ENCODE data around the gene TSPAN5.

The TSPAN5 gene

GRCh38 chr4:98646422-98646821, 12.0 kb downstream of the TSPAN5 start:
- DNase-seq (ENCODE audit: extremely low read depth in 1 of 2, low read depth in 1 of 2): no peak

DNA sequence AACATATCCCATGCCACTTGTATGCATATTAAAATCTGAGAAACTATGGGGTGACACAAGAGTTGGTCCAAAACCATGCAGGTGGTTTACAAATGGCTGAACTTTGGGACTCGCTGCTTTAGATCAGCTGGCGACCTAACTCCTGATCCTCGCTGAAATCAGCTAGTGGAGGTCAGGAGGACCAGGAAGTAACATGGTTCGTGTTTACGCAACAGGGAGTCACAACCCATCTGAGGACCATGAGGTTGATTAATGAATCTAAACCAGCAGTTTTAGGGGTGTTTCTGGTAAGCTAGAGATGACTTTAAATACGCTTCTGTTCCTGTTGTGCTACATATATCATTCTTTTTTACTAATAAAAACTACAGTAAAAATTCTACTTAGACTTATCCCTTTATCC, 12.9 kb downstream of the TSPAN5 start:
- no peak for DNase-seq (ENCODE audit: extremely low read depth in 1 of 2, low read depth in 1 of 2)

GRCh38 chr4:98643755-98644154, 14.7 kb downstream of the TSPAN5 start:
- no peak for DNase-seq (ENCODE audit: extremely low read depth in 1 of 2, low read depth in 1 of 2)

DNA sequence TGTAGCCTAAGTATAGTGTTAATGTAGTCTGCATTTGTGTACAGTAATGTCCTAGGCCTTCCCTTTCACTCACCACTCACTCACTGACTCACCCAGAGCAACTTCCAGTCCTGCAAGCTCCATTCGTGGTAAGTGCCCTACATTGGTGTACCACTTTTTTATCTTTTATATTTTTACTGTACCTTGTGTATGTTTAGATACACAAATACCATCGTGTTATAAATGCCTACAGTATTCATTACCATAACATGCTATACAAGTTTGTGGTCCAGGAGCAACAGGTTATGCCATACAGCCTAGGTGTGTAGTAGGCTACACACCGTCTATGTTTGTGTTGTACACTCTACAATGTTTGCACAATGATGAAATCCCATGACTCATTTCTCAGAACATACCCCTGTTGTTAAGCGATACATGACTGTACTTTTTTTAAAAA, 15.4 kb downstream of the TSPAN5 start:
- no peak for DNase-seq (ENCODE audit: extremely low read depth in 1 of 2, low read depth in 1 of 2)

DNA sequence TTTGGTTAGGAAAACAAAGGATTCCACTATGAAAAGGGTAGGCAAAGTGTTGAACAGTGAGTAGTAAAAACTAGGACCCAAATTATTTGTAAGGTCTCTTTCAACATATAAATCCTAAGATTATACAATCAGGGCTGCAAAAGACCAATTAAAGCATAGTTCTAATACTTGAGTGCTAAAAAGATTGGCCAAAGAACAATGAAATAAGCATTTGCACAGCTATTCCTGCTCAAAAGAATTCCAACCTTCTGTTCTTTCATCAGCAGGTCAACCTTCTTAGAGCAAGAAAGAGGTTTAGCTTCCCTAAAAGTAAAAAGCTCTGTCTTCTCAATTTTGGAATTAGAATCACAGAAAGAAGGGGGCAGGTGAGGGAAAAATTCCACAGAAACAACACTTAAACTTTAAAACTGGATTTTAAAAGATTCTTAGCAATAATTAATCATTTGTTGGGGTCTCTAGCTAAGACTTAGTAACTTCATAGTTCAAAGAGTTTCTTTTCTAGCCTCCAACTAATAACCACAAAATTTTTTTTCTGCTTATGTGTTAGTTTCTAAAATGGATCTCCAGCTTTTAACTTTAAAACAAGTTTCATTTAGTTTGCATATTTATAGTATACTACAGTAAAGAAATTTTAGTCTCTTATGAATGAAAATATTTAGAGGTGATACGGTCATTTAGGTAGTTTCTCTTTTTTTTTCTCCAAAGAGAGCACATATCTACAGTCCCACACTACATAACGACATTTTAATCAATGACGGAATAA, 16.3 kb downstream of the TSPAN5 start:
- DNase-seq (ENCODE audit: extremely low read depth in 1 of 2, low read depth in 1 of 2): no peak

DNA sequence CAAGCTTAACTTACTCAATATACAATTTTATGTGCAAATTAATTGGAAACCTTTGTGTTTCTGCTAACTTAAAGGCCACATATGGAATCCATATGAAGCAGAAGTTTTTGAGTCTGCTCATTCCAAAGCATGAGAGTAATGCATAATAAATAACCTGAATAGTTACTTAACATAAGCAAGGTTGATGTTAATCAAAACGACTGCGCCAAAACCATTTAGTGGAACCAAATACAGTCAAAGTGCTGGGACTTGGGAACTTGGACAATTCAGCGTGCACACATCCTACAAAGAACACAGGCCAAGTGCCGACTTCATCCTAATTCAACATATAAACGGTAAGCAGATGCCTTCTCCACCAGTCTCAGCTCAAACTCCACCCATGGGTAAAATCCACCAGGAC, 17.0 kb downstream of the TSPAN5 start:
- DNase-seq (ENCODE audit: extremely low read depth in 1 of 2, low read depth in 1 of 2): no peak

- DNase-seq (ENCODE audit: extremely low read depth in 1 of 2, low read depth in 1 of 2): no peak
These were observed 18.9 kb downstream of the TSPAN5 start for GRCh38 chr4:98639523-98639922.

DNA sequence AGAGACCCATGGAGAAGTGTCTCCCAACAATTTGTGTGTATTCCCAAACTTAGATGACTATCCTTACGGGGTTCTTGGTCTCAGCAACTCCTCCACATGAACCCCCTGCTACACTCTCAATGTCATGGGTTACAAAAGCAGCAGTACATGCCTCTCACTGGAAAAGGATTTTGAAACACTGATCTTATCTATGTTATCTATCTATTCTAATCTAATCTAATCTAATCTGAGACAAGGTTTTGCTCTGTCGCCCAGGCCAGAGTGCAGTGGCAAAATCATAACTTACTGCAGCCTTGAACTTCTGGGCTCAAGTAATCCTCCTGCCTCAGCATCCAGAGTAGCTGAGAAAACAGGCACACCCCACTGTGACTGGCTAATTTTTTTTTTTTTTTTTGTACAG, 19.3 kb downstream of the TSPAN5 start:
- no peak for DNase-seq (ENCODE audit: extremely low read depth in 1 of 2, low read depth in 1 of 2)

- no peak for DNase-seq (ENCODE audit: extremely low read depth in 1 of 2, low read depth in 1 of 2)
These were observed 19.8 kb downstream of the TSPAN5 start for GRCh38 chr4:98638661-98639060.

DNA sequence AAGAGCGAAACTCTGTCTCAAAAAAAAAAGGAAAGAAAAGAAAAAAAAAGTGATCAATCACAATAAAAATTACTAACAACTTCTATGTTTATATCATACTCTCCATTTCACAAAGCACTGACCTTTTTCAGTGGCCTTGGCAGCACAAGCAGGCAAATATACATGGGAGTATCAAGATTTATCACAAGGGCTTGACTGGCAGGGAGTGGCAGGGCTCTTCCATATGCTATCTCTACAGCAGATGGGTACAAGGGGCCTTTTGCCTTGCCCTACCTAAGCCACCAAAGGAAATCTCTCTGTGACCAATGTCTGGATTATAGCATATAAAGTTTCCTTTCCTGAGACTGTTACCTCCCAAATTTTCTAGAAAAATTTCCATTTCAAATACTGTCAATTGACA, 24.4 kb downstream of the TSPAN5 start:
- DNase-seq (ENCODE audit: extremely low read depth in 1 of 2, low read depth in 1 of 2): no peak

- no peak for DNase-seq (ENCODE audit: extremely low read depth in 1 of 2, low read depth in 1 of 2)
These were observed 25.3 kb downstream of the TSPAN5 start for GRCh38 chr4:98633159-98633558.

DNA sequence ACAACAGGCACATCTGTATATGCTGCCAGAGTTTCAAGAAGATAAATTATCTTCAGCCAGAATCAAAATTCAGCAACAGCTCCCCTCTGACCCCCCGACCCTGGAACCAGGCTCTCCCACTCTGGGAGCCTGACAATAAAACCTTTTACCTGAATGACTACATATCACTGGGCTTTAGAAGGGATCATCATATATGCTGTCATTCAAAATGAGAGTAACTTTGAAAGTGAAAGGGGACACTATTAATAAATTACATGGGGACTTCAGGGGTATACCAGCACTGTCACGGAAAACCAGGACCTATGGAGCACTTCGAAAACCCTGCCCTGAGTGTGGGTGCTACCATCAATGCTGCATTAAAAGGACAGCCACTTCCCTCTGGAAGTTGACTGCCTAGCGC, 26.2 kb downstream of the TSPAN5 start:
- no peak for DNase-seq (ENCODE audit: extremely low read depth in 1 of 2, low read depth in 1 of 2)

DNA sequence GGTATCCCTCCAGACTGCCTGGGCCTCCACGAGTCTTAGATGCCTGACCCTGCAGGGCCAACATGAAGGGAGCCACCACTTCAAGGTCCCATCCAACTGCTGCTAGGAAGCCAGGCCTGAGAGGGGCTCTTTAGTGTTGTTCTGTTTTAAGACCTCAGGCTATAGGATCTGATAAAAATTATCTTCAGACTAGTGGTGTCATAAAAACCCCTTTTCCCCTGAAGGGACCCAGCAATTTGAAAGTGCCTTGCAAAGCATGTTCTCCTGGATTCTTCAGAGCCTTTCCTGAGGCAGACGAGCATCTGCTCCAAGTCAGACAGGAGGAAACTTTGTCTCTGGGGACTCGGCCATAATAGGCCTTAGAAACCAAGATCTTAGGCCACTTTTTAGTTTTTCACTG, 26.9 kb downstream of the TSPAN5 start:
- DNase-seq (ENCODE audit: extremely low read depth in 1 of 2, low read depth in 1 of 2): no peak

DNA sequence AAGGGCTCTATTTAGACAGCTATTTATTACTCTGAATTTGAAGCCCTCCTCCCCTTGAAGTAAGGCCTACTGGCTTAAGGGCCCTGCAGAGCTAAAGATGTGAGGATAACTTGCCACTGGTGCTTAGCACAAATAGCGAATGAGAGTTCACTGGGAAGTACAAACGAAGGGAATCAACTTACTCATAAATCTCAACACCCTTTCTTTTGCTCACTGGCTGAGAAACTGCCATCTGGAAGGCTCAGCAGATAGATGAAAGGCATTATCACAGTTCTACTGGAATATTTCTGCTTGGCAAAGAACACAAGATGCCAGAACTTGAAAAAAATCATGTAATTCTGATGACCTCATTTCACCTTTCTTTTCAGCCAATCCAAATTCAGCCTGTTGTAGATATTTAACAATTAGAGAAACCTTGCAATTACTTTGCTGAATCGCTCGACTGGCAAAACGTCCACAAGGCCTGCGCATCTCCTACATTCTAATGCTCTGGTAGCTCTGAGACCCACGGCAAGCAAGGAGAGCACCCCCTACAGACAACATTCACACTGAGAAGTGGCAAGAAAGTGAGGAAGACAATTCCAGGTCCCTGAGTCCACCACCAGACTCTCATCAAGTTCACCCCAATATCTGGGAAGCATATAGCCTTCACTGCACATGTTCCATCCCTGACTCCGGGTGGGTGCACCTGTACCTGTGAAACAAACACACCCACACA, 27.5 kb downstream of the TSPAN5 start:
- DNase-seq (ENCODE audit: extremely low read depth in 1 of 2, low read depth in 1 of 2): no peak

DNA sequence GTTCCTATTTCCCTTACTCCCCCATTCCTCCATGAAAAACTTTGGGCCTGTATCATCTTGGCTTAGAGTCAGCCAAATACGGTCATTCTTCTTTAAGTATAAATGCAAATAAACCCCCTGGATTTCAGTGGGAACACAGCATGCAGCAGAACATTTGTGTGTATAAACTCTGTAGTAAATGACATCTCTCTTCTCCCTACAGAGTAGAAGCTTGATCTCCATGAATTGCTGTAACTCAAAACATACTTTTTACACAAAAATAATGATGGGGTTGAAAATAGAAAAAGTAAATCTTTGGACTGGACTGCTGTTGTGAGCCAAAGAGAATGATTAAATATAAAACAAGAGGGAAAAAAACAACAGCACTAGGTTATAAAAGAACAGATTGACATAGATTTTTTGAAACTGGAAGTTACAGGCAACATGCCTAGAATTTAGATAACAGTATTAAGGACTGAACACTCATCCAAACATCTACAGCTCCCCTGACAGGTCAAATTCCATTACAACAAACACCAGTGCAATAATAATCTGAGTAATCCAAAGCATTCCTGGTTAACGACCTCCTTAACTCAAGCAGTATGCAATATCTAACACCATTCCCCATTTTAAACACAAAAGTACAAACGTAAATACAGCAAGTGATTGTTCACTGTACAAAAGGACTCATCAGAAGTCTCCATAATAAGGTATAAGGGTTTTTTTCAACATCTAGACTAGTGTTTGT, 30.7 kb downstream of the TSPAN5 start:
- DNase-seq (ENCODE audit: extremely low read depth in 1 of 2, low read depth in 1 of 2): no peak

DNA sequence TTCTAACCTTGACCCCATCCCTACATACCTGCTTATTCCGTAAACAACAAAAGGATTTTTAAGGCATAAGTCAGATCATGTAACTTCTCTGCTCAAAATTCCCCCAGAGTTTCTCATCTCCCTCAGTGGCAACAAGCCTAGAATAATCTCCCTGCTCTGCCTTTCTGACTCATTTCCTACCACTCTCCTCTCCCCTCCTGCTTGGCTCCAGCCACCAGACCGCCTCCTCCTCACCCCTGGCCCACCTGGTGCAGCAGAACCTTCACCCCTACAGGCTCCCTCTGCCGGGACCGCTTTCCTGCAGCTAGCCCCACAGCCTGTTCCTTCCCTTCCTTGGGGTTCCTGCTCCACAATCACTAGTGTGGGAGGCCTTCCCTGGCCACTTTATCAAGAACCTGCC, 32.1 kb downstream of the TSPAN5 start:
- DNase-seq (ENCODE audit: extremely low read depth in 1 of 2, low read depth in 1 of 2): no peak

GRCh38 chr4:98625920-98626319, 32.5 kb downstream of the TSPAN5 start:
- DNase-seq (ENCODE audit: extremely low read depth in 1 of 2, low read depth in 1 of 2): no peak

DNA sequence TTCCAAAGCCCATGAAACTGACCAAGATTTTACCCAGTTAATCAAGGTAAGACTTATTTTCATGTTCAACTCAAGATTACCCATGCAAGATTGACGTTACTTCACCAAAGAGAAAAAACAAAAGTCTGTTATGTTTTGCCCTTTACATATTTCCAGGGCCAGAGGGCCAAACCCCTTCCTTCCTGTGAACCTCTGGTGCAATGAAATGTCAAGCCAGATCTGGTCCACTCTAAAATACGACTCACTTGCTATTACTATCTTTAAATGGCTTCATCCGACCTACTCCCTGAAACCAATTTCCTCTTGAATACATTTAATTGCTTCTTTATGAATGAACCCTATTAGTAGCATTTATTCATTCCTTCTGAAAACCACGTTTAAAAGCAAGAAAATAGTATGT, 33.0 kb downstream of the TSPAN5 start:
- no peak for DNase-seq (ENCODE audit: extremely low read depth in 1 of 2, low read depth in 1 of 2)

DNA sequence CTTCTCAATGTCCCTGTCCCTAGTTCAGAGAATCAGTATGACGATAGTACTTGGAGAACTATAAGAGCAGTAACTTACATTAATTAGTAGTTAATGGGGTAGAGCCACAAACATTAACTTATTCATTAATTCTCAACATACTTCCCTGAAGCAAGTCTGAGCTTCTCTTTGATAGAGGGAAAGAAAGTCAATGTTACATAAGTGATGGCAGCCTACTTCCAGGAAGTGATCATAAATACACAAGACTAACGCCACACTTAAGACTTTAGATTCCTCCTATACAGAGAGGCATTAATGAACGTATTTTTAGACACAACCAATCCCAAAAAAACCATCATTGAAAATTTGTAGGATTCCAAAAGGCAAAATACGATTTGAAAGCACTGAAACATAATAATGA, 33.8 kb downstream of the TSPAN5 start:
- DNase-seq (ENCODE audit: extremely low read depth in 1 of 2, low read depth in 1 of 2): no peak

- DNase-seq (ENCODE audit: extremely low read depth in 1 of 2, low read depth in 1 of 2): no peak
These were observed 34.3 kb downstream of the TSPAN5 start for GRCh38 chr4:98624144-98624543.

DNA sequence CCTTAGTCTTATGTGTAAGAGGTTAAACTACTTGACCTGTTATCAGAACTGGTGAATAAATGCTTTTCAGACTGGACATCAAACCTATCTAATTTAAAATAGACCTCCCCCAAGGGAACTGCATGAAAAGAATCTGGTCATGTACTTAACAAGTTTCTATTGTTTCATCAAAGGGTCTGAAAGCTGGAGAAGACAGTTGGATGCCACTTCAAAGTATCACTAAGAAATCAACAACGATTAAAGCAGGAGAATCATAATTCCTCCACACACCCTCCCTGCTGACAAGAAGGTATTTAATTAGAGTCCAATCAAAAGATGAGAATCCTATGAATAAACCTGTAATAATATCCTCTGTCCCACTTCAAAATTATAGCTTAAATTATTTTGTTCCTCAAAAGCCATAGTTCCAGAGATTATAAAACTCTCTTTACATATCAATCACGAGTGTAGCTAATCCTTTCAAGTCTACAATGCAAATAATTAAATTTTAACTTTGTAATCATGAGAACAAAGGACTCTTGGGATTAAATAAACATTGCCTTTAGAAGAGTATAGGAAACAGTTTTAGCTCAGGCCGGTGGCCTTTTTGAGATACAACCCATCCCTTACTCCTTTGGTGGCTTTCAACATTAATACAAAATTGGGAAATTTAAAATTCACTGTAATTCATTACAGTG, 35.1 kb downstream of the TSPAN5 start:
- DNase-seq (ENCODE audit: extremely low read depth in 1 of 2, low read depth in 1 of 2): no peak
